GM12878 (cell line): ENCODE measurements around the gene SAPCD2. TPM values are rescaled to one million over a fixed set of nuclear protein-coding genes. Genes with fewer than 3 reads are reported as not detected.

Experiments used
- ATAC-seq: fragments of 200-7000 bp; cut with Tn5 transposase; 3 replicates; pipeline ENCODE4 v1.9.1; 2020; ENCODE audit warnings: mild to moderate bottlenecking, moderate library complexity
- BruUV-seq: library from RNA; stranded (reverse); fragments of 400-500 nt; replicated peaks from 2 replicates; lab custom pipeline; 2021; lab: Mats Ljungman, UMichigan
- CTCF ChIA-PET: fragments of 300-600 bp; sonication (Branson Sonifier 250); formaldehyde crosslinking; extraction: SDS; loops from one replicate; lab custom pipeline; 2021; ENCODE audit warnings: inconsistent platforms; lab: Yijun Ruan, JAX
- POLR2A ChIA-PET: fragments of 350-600 bp; formaldehyde crosslinking; extraction: SDS; loops from one replicate; lab custom pipeline; 2021; ENCODE audit warnings: inconsistent platforms; lab: Charles Lee
- RAD21 ChIA-PET: fragments of 300-600 bp; sonication (Branson Sonifier 250); formaldehyde crosslinking; loops from one replicate; lab custom pipeline; 2023; ENCODE audit warnings: antibody characterized with exemption; ENCODE audit not compliant: unreplicated experiment; lab: Charles Lee
- SMC1A ChIA-PET: fragments of 300-600 bp; sonication (Branson Sonifier 250); formaldehyde crosslinking; loops from one replicate; lab custom pipeline; 2023; ENCODE audit not compliant: unreplicated experiment, uncharacterized antibody; lab: Charles Lee
- DNase-seq: peaks from one replicate; pipeline ENCODE4 v3.0.0-alpha.2; 2011; ENCODE audit warnings: low read depth, low spot score
- FAIRE-seq: peaks from 3 replicates; lab custom pipeline; 2011; peaks lifted over from hg19 to GRCh38; lab: Jason Lieb, UNC
- H2AFZ ChIP-seq: 2 replicates; pipeline ENCODE4 v1.6.0; 2011; ENCODE audit warnings: low read depth, low read length, control low read depth; ENCODE audit not compliant: control insufficient read depth
- H3K27ac ChIP-seq: 2 replicates; pipeline ENCODE4 v1.5.1; 2011; ENCODE audit warnings: control low read depth; ENCODE audit not compliant: control insufficient read depth, insufficient read depth
- H3K27me3 ChIP-seq, 2 experiments: replicated peaks in 1 of 2; 2 replicates each; pipeline versions ENCODE4 v1.6.0 to v1.6.1; 2011; ENCODE audit warnings: low read length in 1 of 2; ENCODE audit not compliant: control insufficient read depth in 2 of 2, insufficient read depth in 2 of 2
- H3K36me3 ChIP-seq, 2 experiments: 2 replicates each; pipeline ENCODE4 v1.5.1; 2011; ENCODE audit warnings: low read length in 1 of 2; ENCODE audit not compliant: control insufficient read depth in 2 of 2, insufficient read depth in 2 of 2
- H3K4me1 ChIP-seq: 2 replicates; pipeline ENCODE4 v1.6.1; 2011; ENCODE audit warnings: mild to moderate bottlenecking, low read length, moderate library complexity, mixed read lengths; ENCODE audit not compliant: control insufficient read depth, insufficient read depth
- H3K4me2 ChIP-seq: 2 replicates; pipeline ENCODE4 v1.6.0; 2011; ENCODE audit warnings: control low read depth; ENCODE audit not compliant: control insufficient read depth, insufficient read depth
- H3K4me3 ChIP-seq: fragments of 200-600 bp; sonication (generic); 2 replicates; pipeline ENCODE4 v1.5.1; 2016
- H3K79me2 ChIP-seq: 2 replicates; pipeline ENCODE4 v1.6.0; 2011; ENCODE audit warnings: low read length; ENCODE audit not compliant: control insufficient read depth, insufficient read depth
- H3K9ac ChIP-seq: 2 replicates; pipeline ENCODE4 v1.8.0; 2011; ENCODE audit warnings: low read length, control low read depth, mixed read lengths; ENCODE audit not compliant: control insufficient read depth, insufficient read depth
- H3K9me3 ChIP-seq: replicated peaks from 3 replicates; pipeline ENCODE4 v1.5.1; 2011; ENCODE audit warnings: mild to moderate bottlenecking, low read length; ENCODE audit not compliant: control insufficient read depth, insufficient read depth
- H4K20me1 ChIP-seq: 2 replicates; pipeline ENCODE4 v1.6.0; 2011; ENCODE audit not compliant: control insufficient read depth, insufficient read depth
- CHD2 ChIP-seq: IDR thresholded peaks from 2 replicates; pipeline ENCODE4 v1.6.1; 2011; ENCODE audit warnings: low read depth, low read length, improper control_type of control experiment, borderline replicate concordance
- CHD4 ChIP-seq: fragments of 200-600 bp; sonication (generic); IDR thresholded peaks from 2 replicates; pipeline ENCODE4 v1.6.1; 2016; ENCODE audit warnings: mild to moderate bottlenecking
- ESRRA ChIP-seq: IDR thresholded peaks from 2 replicates; pipeline ENCODE4 v1.6.1; 2012; ENCODE audit warnings: mild to moderate bottlenecking, low read length, improper control_type of control experiment
- MEF2B ChIP-seq: fragments of 450-650 bp; IDR thresholded peaks from 2 replicates; pipeline ENCODE4 v1.6.1; 2018; ENCODE audit warnings: mild to moderate bottlenecking, moderate library complexity; ENCODE audit not compliant: partially characterized antibody, poor library complexity, severe bottlenecking
- MTA2 ChIP-seq: fragments of 450-650 bp; IDR thresholded peaks from 2 replicates; pipeline ENCODE4 v1.6.1; 2016; ENCODE audit warnings: low read depth, mild to moderate bottlenecking, moderate library complexity
- PML ChIP-seq: IDR thresholded peaks from 2 replicates; pipeline ENCODE4 v1.6.1; 2012; ENCODE audit warnings: low read length, inconsistent platforms
- SMAD5 ChIP-seq: IDR thresholded peaks from 2 replicates; pipeline ENCODE4 v1.6.1; 2016; ENCODE audit warnings: antibody characterized with exemption, low read depth
- SP1 ChIP-seq: IDR thresholded peaks from one replicate; pipeline ENCODE4 v1.6.1; 2011; ENCODE audit warnings: low read depth, low read length
- YY1 ChIP-seq: IDR thresholded peaks from 2 replicates; pipeline ENCODE4 v1.6.1; 2011; ENCODE audit warnings: low read depth, mild to moderate bottlenecking, low read length
- WGBS: methylation state at CpG from one replicate; pipeline ENCODE4 v1.1.6; 2016; ENCODE audit warnings: low lambda C conversion rate; ENCODE audit not compliant: insufficient replicate concordance, insufficient coverage; ENCODE audit errors: missing lambda C conversion rate; 5-methylcytosine and 5-hydroxymethylcytosine counted together
- in situ Hi-C: fragments of 300-500 bp; cut with MboI; formaldehyde crosslinking; loops from 9 replicates; pipeline ENCODE4 v1.14.3; 2018; ENCODE audit warnings: mixed read lengths
- intact Hi-C: fragments of 100-400 bp; cut with micrococcal nuclease; formaldehyde crosslinking; loops from one replicate; pipeline ENCODE4 v1.14.2; 2022; ENCODE audit not compliant: unreplicated experiment
- polyA plus RNA-seq, 11 experiments: library from polyadenylated mRNA; depleted of rRNA in 4 of 11; unstranded in 6 of 11; stranded (reverse) in 5 of 11; fragments of >200 nt; fragmentation: Nextera tagmentation in 4 of 11; fragmentation: Illumina TruSeq in 1 of 11; extraction: Ambion mirVana in 4 of 11; extraction: Trizol in 1 of 11; gene quantifications; 1 replicate in 1 of 11; 2 replicates in 10 of 11; pipeline versions ENCODE4 v1.2.1 to v1.2.3, GENCODE V29; 2011 to 2016; ENCODE audit warnings: inconsistent platforms in 2 of 11, missing spikeins in 2 of 11, low read depth in 1 of 11
- total RNA-seq, 4 experiments: library from RNA; depleted of rRNA in 3 of 4; stranded (reverse); fragments of >200 nt in 3 of 4; fragmentation: Illumina TruSeq in 1 of 4; extraction: Trizol in 1 of 4; gene quantifications; 2 replicates each; pipeline versions ENCODE4 v1.2.1 to v1.2.3, GENCODE V29; 2013 to 2021
- TF ChIP-seq, protein P1 (sequence below): fragments of 450-650 bp; IDR thresholded peaks from 2 replicates; pipeline ENCODE4 v1.6.1; 2018; ENCODE audit warnings: borderline replicate concordance, mild to moderate bottlenecking; ENCODE audit not compliant: partially characterized antibody
- TF ChIP-seq, protein P2 (sequence below): IDR thresholded peaks from 2 replicates; pipeline ENCODE4 v1.6.1; 2012; ENCODE audit warnings: low read depth, low read length, improper control_type of control experiment
- TF ChIP-seq, protein P3 (sequence below): fragments of 450-650 bp; IDR thresholded peaks from 2 replicates; pipeline ENCODE4 v1.6.1; 2017; ENCODE audit warnings: mild to moderate bottlenecking, low read depth, inconsistent platforms; ENCODE audit not compliant: poor library complexity, severe bottlenecking
- TF ChIP-seq, protein P4 (sequence below): IDR thresholded peaks from 2 replicates; pipeline ENCODE4 v1.6.1; 2011; ENCODE audit warnings: low read depth, low read length, improper control_type of control experiment, borderline replicate concordance

SAPCD2 gene
- total and polyA plus RNA-seq, 10 of the 15 experiments (the other 5 are each of a cell fraction or from before 2014, with no cell fraction given), result 1.6 to 35.2 (median 7.2) TPM

DNA sequence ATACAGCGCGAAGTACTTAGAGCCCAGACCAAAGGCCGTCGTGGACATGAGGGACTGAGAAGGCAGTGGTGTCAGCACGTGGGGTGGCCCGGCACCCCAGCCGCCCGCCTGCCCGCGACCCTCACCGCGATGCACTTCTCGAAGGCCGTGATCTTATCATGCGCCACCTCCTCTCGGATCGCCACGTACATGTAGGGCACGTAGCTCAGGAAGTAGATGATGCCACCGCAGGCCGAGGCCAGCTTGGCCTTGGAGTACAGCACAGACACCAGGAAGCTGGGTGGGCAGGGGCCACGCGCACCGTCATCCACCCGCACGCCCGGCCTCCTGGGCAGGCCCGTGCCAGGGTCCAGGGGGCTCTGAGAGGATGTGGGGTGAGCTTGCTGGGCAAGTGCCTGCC, 53.3 kb downstream of the SAPCD2 start (continued):
- TF ChIP-seq, protein P1, sequence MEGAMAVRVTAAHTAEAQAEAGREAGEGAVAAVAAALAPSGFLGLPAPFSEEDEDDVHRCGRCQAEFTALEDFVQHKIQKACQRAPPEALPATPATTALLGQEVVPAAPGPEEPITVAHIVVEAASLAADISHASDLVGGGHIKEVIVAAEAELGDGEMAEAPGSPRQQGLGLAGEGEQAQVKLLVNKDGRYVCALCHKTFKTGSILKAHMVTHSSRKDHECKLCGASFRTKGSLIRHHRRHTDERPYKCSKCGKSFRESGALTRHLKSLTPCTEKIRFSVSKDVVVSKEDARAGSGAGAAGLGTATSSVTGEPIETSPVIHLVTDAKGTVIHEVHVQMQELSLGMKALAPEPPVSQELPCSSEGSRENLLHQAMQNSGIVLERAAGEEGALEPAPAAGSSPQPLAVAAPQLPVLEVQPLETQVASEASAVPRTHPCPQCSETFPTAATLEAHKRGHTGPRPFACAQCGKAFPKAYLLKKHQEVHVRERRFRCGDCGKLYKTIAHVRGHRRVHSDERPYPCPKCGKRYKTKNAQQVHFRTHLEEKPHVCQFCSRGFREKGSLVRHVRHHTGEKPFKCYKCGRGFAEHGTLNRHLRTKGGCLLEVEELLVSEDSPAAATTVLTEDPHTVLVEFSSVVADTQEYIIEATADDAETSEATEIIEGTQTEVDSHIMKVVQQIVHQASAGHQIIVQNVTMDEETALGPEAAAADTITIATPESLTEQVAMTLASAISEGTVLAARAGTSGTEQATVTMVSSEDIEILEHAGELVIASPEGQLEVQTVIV, result no peak

DNA sequence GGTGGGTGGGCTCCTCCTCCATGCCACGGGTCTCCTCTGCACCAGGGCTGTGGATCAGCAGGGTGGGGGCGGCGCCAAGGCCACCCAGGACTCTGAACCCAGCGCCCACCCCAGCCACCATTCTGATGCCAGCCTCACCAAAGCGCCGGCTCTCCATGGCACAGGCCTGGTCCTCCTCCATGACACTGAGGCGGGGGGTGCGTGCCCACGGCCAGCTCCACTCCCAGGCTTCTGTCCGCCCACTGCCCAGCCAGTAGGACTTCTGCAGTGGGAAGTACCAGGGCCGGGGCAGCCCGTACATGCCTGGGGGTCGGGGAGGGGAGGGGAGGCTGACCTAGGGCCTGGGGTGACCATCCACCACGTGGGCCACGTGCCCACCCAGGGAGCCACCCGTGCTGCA, 53.9 kb downstream of the SAPCD2 start:
- no peak overlapping the region for H3K27ac ChIP-seq
- CTCF ChIA-PET, result no interaction called here
- POLR2A ChIA-PET, result no interaction called here
- RAD21 ChIA-PET, result no interaction called here
- no peak for TF ChIP-seq CHD2
- TF ChIP-seq MEF2B, result no peak
- TF ChIP-seq MTA2, result no peak
- TF ChIP-seq CHD4, result no peak
- TF ChIP-seq ESRRA, result no peak
- TF ChIP-seq YY1, result no peak
- no peak for TF ChIP-seq SMAD5
- no peak for TF ChIP-seq PML
- TF ChIP-seq, protein P2, sequence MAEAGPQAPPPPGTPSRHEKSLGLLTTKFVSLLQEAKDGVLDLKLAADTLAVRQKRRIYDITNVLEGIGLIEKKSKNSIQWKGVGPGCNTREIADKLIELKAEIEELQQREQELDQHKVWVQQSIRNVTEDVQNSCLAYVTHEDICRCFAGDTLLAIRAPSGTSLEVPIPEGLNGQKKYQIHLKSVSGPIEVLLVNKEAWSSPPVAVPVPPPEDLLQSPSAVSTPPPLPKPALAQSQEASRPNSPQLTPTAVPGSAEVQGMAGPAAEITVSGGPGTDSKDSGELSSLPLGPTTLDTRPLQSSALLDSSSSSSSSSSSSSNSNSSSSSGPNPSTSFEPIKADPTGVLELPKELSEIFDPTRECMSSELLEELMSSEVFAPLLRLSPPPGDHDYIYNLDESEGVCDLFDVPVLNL, result no peak
- TF ChIP-seq, protein P3, sequence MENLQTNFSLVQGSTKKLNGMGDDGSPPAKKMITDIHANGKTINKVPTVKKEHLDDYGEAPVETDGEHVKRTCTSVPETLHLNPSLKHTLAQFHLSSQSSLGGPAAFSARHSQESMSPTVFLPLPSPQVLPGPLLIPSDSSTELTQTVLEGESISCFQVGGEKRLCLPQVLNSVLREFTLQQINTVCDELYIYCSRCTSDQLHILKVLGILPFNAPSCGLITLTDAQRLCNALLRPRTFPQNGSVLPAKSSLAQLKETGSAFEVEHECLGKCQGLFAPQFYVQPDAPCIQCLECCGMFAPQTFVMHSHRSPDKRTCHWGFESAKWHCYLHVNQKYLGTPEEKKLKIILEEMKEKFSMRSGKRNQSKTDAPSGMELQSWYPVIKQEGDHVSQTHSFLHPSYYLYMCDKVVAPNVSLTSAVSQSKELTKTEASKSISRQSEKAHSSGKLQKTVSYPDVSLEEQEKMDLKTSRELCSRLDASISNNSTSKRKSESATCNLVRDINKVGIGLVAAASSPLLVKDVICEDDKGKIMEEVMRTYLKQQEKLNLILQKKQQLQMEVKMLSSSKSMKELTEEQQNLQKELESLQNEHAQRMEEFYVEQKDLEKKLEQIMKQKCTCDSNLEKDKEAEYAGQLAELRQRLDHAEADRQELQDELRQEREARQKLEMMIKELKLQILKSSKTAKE, result no peak
- no peak for TF ChIP-seq SP1
- TF ChIP-seq, protein P4, sequence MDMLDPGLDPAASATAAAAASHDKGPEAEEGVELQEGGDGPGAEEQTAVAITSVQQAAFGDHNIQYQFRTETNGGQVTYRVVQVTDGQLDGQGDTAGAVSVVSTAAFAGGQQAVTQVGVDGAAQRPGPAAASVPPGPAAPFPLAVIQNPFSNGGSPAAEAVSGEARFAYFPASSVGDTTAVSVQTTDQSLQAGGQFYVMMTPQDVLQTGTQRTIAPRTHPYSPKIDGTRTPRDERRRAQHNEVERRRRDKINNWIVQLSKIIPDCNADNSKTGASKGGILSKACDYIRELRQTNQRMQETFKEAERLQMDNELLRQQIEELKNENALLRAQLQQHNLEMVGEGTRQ, result no peak
- no TSS peak for BruUV-seq
- H3K4me2 ChIP-seq, result no peak overlapping the region
- no peaks in the 10 kb centered on the region; the same call in 2 of the 3 replicates for H3K9me3 ChIP-seq
- WGBS, result 81% methylated on average over 15 of the region's 16 CpGs
- H3K4me1 ChIP-seq, result no peaks in the 10 kb centered on the region
- H3K4me3 ChIP-seq, result no peak overlapping the region
- no peaks in the 10 kb centered on the region for H3K79me2 ChIP-seq
- H2AFZ ChIP-seq, result no peak overlapping the region
- ATAC-seq, result no peak
- no peak for FAIRE-seq
- H4K20me1 ChIP-seq, result no peaks in the 10 kb centered on the region
- no peaks in the 10 kb centered on the region for H3K27me3 ChIP-seq
- no peaks in the 10 kb centered on the region for H3K36me3 ChIP-seq
- SMC1A ChIA-PET, result no interaction called here
- intact Hi-C loops, result no loop called here
- no peak for DNase-seq
- in situ Hi-C loops, result no loop called here
- H3K9ac ChIP-seq, result no peak overlapping the region
